SH-SY5Y (cell line): ENCODE data around the gene ATP2B2.

ENCODE experiments used
- GATA2 ChIP-seq: IDR thresholded peaks from 2 replicates; pipeline ENCODE4 v1.6.1; 2011; ENCODE audit warnings: mild to moderate bottlenecking, low read depth, low read length
- GATA3 ChIP-seq: IDR thresholded peaks from 2 replicates; pipeline ENCODE4 v1.6.1; 2011; ENCODE audit warnings: low read depth, mild to moderate bottlenecking, low read length, moderate library complexity

- TF ChIP-seq GATA2 (no peak), GATA3 (no peak)
Observed at GRCh38 chr3:10294030-10294586, 211.3 kb downstream of the ATP2B2 start.
